Neural cell (in vitro differentiated cells): ENCODE data around the gene MACROD1. TPM values are rescaled to one million over a fixed set of nuclear protein-coding genes. Genes with fewer than 3 reads are reported as not detected.

Experiments
- H2AFZ ChIP-seq: fragments of 200-600, 300-800 bp; sonication (generic), shearing (Covaris generic); 2 replicates; pipeline ENCODE4 v1.6.0; 2014; ENCODE audit warnings: low read depth, mild to moderate bottlenecking, antibody characterized with exemption, low read length, moderate library complexity
- H3F3A ChIP-seq: fragments of 200-600 bp; shearing (Covaris generic); 2 replicates; pipeline ENCODE4 v1.6.1; 2016; ENCODE audit warnings: mild to moderate bottlenecking, moderate library complexity, mixed read lengths, antibody characterized with exemption, low read length; ENCODE audit not compliant: insufficient read depth, poor library complexity, severe bottlenecking
- H3K27ac ChIP-seq: fragments of 200-600, 300-800 bp; sonication (generic), shearing (Covaris generic); 2 replicates; pipeline ENCODE4 v1.5.1; 2014; ENCODE audit warnings: mild to moderate bottlenecking, low read length, moderate library complexity
- H3K27me3 ChIP-seq: fragments of 300-800, 200-600 bp; sonication (generic), shearing (Covaris generic); 2 replicates; pipeline ENCODE4 v1.6.0; 2014; ENCODE audit warnings: mild to moderate bottlenecking, low read depth, low read length, moderate library complexity; ENCODE audit not compliant: insufficient read depth
- H3K36me3 ChIP-seq: fragments of 300-800, 200-600 bp; sonication (generic), shearing (Covaris generic); 2 replicates; pipeline ENCODE4 v1.5.1; 2014; ENCODE audit warnings: mild to moderate bottlenecking, antibody characterized with exemption, low read length, moderate library complexity; ENCODE audit not compliant: insufficient read depth
- H3K4me2 ChIP-seq: fragments of 300-800, 200-600 bp; sonication (generic), shearing (Covaris generic); 2 replicates; pipeline ENCODE4 v1.6.0; 2014; ENCODE audit warnings: mild to moderate bottlenecking, low read length
- H3K4me3 ChIP-seq: fragments of 300-800, 200-600 bp; sonication (generic), shearing (Covaris generic); 2 replicates; pipeline ENCODE4 v1.5.1; 2014; ENCODE audit warnings: mild to moderate bottlenecking, low read length, moderate library complexity
- H3K79me2 ChIP-seq: fragments of 200-600 bp; shearing (Covaris generic); replicated peaks from 2 replicates; pipeline ENCODE4 v1.6.0; 2014; ENCODE audit warnings: mild to moderate bottlenecking, low read length, moderate library complexity; ENCODE audit not compliant: insufficient read depth
- H3K9ac ChIP-seq: fragments of 300-800, 200-600 bp; sonication (generic), shearing (Covaris generic); 2 replicates; pipeline ENCODE4 v1.6.1; 2016; ENCODE audit warnings: mild to moderate bottlenecking, low read length, mixed read lengths
- H3K9me2 ChIP-seq: fragments of 200-600 bp; shearing (Covaris generic); 2 replicates; pipeline ENCODE4 v1.6.1; 2016; ENCODE audit warnings: mild to moderate bottlenecking, low read length, mixed read lengths; ENCODE audit not compliant: insufficient read depth
- H3K9me3 ChIP-seq: fragments of 200-600, 300-800 bp; sonication (generic), shearing (Covaris generic); 2 replicates; pipeline ENCODE4 v1.6.1; 2016; ENCODE audit warnings: mild to moderate bottlenecking, mixed run types, low read length, moderate library complexity, mixed read lengths
- H4K20me1 ChIP-seq: fragments of 200-600 bp; shearing (Covaris generic); 2 replicates; pipeline ENCODE4 v1.6.1; 2016; ENCODE audit warnings: mild to moderate bottlenecking, mixed run types; ENCODE audit not compliant: insufficient read depth
- EP300 ChIP-seq: fragments of 450-650 bp; conservative IDR thresholded peaks from 2 replicates; pipeline ENCODE4 v1.6.1; 2014; ENCODE audit warnings: antibody characterized with exemption, mild to moderate bottlenecking, moderate library complexity; ENCODE audit not compliant: poor library complexity, severe bottlenecking
- EZH2 ChIP-seq: fragments of 200-600, 300-800 bp; shearing (Covaris generic), sonication (generic); IDR thresholded peaks from 2 replicates; pipeline ENCODE4 v1.6.1; 2014; ENCODE audit warnings: antibody characterized with exemption, low read length, borderline replicate concordance, mild to moderate bottlenecking; ENCODE audit not compliant: insufficient read depth, poor library complexity, severe bottlenecking
- MXI1 ChIP-seq: fragments of 450-650 bp; conservative IDR thresholded peaks from 2 replicates; pipeline ENCODE4 v1.6.1; 2014; ENCODE audit warnings: antibody characterized with exemption, mild to moderate bottlenecking; ENCODE audit not compliant: poor library complexity, severe bottlenecking
- POLR2AphosphoS5 ChIP-seq: IDR thresholded peaks from 2 replicates; pipeline ENCODE4 v1.6.1; 2012
- RAD21 ChIP-seq: fragments of 450-650 bp; conservative IDR thresholded peaks from 2 replicates; pipeline ENCODE4 v1.6.1; 2014; ENCODE audit warnings: antibody characterized with exemption, mild to moderate bottlenecking, moderate library complexity
- SMC3 ChIP-seq: fragments of 450-650 bp; conservative IDR thresholded peaks from 2 replicates; pipeline ENCODE4 v1.6.1; 2014; ENCODE audit warnings: antibody characterized with exemption, mild to moderate bottlenecking, moderate library complexity; ENCODE audit not compliant: poor library complexity
- TAF1 ChIP-seq: IDR thresholded peaks from 2 replicates; pipeline ENCODE4 v1.6.1; 2012; ENCODE audit warnings: low read depth
- polyA plus RNA-seq: library from polyadenylated mRNA; depleted of rRNA; stranded (reverse); fragments of >200 nt; gene quantifications from 2 replicates; pipeline ENCODE4 v1.2.3, GENCODE V29; 2014
- TF ChIP-seq, protein P1 (sequence below): IDR thresholded peaks from 2 replicates; pipeline ENCODE4 v1.6.1; 2012; ENCODE audit warnings: borderline replicate concordance
- TF ChIP-seq, protein P2 (sequence below): fragments of 450-650 bp; IDR thresholded peaks from 2 replicates; pipeline ENCODE4 v1.5.1; 2014; ENCODE audit warnings: antibody characterized with exemption, mild to moderate bottlenecking, moderate library complexity; ENCODE audit not compliant: poor library complexity, severe bottlenecking

Gene MACROD1
- polyA plus RNA-seq, 1 donor from 2014 or later, result 30.8 TPM

- TF ChIP-seq EZH2 (no peak), EP300 (no peak), TAF1 (peak; percentile 26), POLR2AphosphoS5 (no peak), MXI1 (no peak), SMC3 (peak; percentile 99), RAD21 (peak; percentile 97)
- TF ChIP-seq, protein P1, sequence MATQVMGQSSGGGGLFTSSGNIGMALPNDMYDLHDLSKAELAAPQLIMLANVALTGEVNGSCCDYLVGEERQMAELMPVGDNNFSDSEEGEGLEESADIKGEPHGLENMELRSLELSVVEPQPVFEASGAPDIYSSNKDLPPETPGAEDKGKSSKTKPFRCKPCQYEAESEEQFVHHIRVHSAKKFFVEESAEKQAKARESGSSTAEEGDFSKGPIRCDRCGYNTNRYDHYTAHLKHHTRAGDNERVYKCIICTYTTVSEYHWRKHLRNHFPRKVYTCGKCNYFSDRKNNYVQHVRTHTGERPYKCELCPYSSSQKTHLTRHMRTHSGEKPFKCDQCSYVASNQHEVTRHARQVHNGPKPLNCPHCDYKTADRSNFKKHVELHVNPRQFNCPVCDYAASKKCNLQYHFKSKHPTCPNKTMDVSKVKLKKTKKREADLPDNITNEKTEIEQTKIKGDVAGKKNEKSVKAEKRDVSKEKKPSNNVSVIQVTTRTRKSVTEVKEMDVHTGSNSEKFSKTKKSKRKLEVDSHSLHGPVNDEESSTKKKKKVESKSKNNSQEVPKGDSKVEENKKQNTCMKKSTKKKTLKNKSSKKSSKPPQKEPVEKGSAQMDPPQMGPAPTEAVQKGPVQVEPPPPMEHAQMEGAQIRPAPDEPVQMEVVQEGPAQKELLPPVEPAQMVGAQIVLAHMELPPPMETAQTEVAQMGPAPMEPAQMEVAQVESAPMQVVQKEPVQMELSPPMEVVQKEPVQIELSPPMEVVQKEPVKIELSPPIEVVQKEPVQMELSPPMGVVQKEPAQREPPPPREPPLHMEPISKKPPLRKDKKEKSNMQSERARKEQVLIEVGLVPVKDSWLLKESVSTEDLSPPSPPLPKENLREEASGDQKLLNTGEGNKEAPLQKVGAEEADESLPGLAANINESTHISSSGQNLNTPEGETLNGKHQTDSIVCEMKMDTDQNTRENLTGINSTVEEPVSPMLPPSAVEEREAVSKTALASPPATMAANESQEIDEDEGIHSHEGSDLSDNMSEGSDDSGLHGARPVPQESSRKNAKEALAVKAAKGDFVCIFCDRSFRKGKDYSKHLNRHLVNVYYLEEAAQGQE, result no peak
- TF ChIP-seq, protein P2, sequence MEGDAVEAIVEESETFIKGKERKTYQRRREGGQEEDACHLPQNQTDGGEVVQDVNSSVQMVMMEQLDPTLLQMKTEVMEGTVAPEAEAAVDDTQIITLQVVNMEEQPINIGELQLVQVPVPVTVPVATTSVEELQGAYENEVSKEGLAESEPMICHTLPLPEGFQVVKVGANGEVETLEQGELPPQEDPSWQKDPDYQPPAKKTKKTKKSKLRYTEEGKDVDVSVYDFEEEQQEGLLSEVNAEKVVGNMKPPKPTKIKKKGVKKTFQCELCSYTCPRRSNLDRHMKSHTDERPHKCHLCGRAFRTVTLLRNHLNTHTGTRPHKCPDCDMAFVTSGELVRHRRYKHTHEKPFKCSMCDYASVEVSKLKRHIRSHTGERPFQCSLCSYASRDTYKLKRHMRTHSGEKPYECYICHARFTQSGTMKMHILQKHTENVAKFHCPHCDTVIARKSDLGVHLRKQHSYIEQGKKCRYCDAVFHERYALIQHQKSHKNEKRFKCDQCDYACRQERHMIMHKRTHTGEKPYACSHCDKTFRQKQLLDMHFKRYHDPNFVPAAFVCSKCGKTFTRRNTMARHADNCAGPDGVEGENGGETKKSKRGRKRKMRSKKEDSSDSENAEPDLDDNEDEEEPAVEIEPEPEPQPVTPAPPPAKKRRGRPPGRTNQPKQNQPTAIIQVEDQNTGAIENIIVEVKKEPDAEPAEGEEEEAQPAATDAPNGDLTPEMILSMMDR, result peak; percentile 97
- no peaks in the 10 kb centered on the region for H3F3A ChIP-seq
- H3K79me2 ChIP-seq, result no peaks in the 10 kb centered on the region
- H3K4me3 ChIP-seq, result no peak overlapping the region
- peak overlapping the region; percentile 9 for H3K9ac ChIP-seq
- no peaks in the 10 kb centered on the region for H3K27me3 ChIP-seq
- H3K9me2 ChIP-seq, result no peaks in the 10 kb centered on the region
- no peaks in the 10 kb centered on the region for H3K9me3 ChIP-seq
- H3K4me2 ChIP-seq, result no peak overlapping the region
- H4K20me1 ChIP-seq, result no peaks in the 10 kb centered on the region
- H2AFZ ChIP-seq, result no peak overlapping the region
- H3K36me3 ChIP-seq, result no peaks in the 10 kb centered on the region
- H3K27ac ChIP-seq, result no peak overlapping the region
Measured at GRCh38 chr11:64148226-64148916, 17.5 kb downstream of the MACROD1 start.

- Histone ChIP-seq H3K4me3 (no peak overlapping the region), H4K20me1 (no peaks in the 10 kb centered on the region), H3K27me3 (no peaks in the 10 kb centered on the region), H3K36me3 (no peaks in the 10 kb centered on the region), H3F3A (no peaks in the 10 kb centered on the region), H3K4me2 (no peak overlapping the region), H3K27ac (no peak overlapping the region), H2AFZ (no peak overlapping the region), H3K9me2 (no peaks in the 10 kb centered on the region), H3K9ac (no peak overlapping the region), H3K9me3 (no peaks in the 10 kb centered on the region), H3K79me2 (no peaks in the 10 kb centered on the region)
- TF ChIP-seq, protein P2, result peak; percentile 54
- TF ChIP-seq RAD21, result peak; percentile 14
- TF ChIP-seq, protein P1, result no peak
Measured at GRCh38 chr11:64146036-64146955, 19.6 kb downstream of the MACROD1 start.
